Epithelial cell of proximal tubule (primary cell): Measurements from ENCODE around the gene FAF1. TPM values are rescaled to one million over a fixed set of nuclear protein-coding genes. Genes with fewer than 3 reads are reported as not detected.

Experiments used
- DNase-seq: peaks from one replicate; pipeline ENCODE4 v3.0.0-alpha.2; 2011; ENCODE audit warnings: low read depth
- H3K4me3 ChIP-seq: 2 replicates; pipeline ENCODE4 v1.5.1; 2011; ENCODE audit warnings: low read depth, mild to moderate bottlenecking, low read length
- CTCF ChIP-seq: conservative IDR thresholded peaks from 2 replicates; pipeline ENCODE4 v1.5.1; 2012; ENCODE audit warnings: low read depth, mild to moderate bottlenecking, low read length
- total RNA-seq: library from RNA; depleted of rRNA; stranded (reverse); fragments of >200 nt; gene quantifications from 2 replicates; pipeline ENCODE4 v1.2.3, GENCODE V29; 2015

FAF1 gene
- total RNA-seq, 1 donor from 2014 or later, result 54.1 TPM

GRCh38 chr1:50491142-50491541 is 468.9 kb downstream of the FAF1 start:
- no peak overlapping the region for H3K4me3 ChIP-seq
- DNase-seq, result no peak
- no peak for TF ChIP-seq CTCF

- DNase-seq, result no peak
- no peak for TF ChIP-seq CTCF
- H3K4me3 ChIP-seq, result no peak overlapping the region
These were observed 469.4 kb downstream of the FAF1 start for GRCh38 chr1:50490640-50491039.

- H3K4me3 ChIP-seq, result no peak overlapping the region
- no peak for DNase-seq
- no peak for TF ChIP-seq CTCF
These were observed 471.2 kb downstream of the FAF1 start for GRCh38 chr1:50488876-50489275.

- no peak for TF ChIP-seq CTCF
These were observed 471.7 kb downstream of the FAF1 start for GRCh38 chr1:50488356-50488755.

GRCh38 chr1:50487725-50488124 is 472.3 kb downstream of the FAF1 start:
- no peak for TF ChIP-seq CTCF
- DNase-seq, result no peak
- no peak overlapping the region for H3K4me3 ChIP-seq

More at GRCh38 chr1:50488356-50488755, 471.7 kb downstream of the FAF1 start:
- no peak overlapping the region for H3K4me3 ChIP-seq
- DNase-seq, result no peak

- no peak for TF ChIP-seq CTCF
- DNase-seq, result no peak
- no peak overlapping the region for H3K4me3 ChIP-seq
These were observed 478.8 kb downstream of the FAF1 start for GRCh38 chr1:50481142-50481736.

- no peak for DNase-seq
- no peak for TF ChIP-seq CTCF
- no peak overlapping the region for H3K4me3 ChIP-seq
These were observed 483.3 kb downstream of the FAF1 start for GRCh38 chr1:50476800-50477199.
